GM23338 (cell line): Measurements from ENCODE around the gene RBPMS2. TPM values are rescaled to one million over a fixed set of nuclear protein-coding genes. Genes with fewer than 3 reads are reported as not detected.

Experiments
- ATAC-seq: fragments of 200-7000 bp; cut with Tn5 transposase; 3 replicates; pipeline ENCODE4 v1.9.1; 2020
- DNase-seq: peaks from one replicate; pipeline ENCODE4 v3.0.0-alpha.2; 2015; ENCODE audit warnings: low spot score
- H2AFZ ChIP-seq: fragments of 200-600 bp; sonication (generic); 2 replicates; pipeline ENCODE4 v1.8.0; 2016; ENCODE audit warnings: antibody characterized with exemption, mild to moderate bottlenecking, moderate library complexity
- H3F3A ChIP-seq: fragments of 200-600 bp; sonication (generic); replicated peaks from 2 replicates; pipeline ENCODE4 v1.8.0; 2017; ENCODE audit warnings: antibody characterized with exemption, mixed run types, low read depth
- H3K27ac ChIP-seq: fragments of 200-600 bp; sonication (generic); 2 replicates; pipeline ENCODE4 v1.6.1; 2016; ENCODE audit warnings: low read depth
- H3K27me3 ChIP-seq: fragments of 200-600 bp; sonication (generic); 2 replicates; pipeline ENCODE4 v1.8.0; 2016; ENCODE audit warnings: mild to moderate bottlenecking, mixed run types, moderate library complexity; ENCODE audit not compliant: insufficient read depth
- H3K36me3 ChIP-seq: fragments of 200-600 bp; sonication (generic); 2 replicates; pipeline ENCODE4 v1.8.0; 2016; ENCODE audit warnings: mild to moderate bottlenecking; ENCODE audit not compliant: insufficient read depth
- H3K4me1 ChIP-seq: fragments of 200-600 bp; sonication (generic); 2 replicates; pipeline ENCODE4 v1.8.0; 2016; ENCODE audit warnings: mild to moderate bottlenecking, moderate library complexity; ENCODE audit not compliant: insufficient read depth
- H3K4me2 ChIP-seq: fragments of 200-600 bp; sonication (generic); 2 replicates; pipeline ENCODE4 v1.7.1; 2017; ENCODE audit warnings: mixed run types
- H3K4me3 ChIP-seq: fragments of 200-600 bp; sonication (generic); 2 replicates; pipeline ENCODE4 v1.6.1; 2016; ENCODE audit warnings: mixed run types
- H3K79me2 ChIP-seq: fragments of 200-600 bp; sonication (generic); replicated peaks from 2 replicates; pipeline ENCODE4 v1.8.0; 2017; ENCODE audit warnings: mild to moderate bottlenecking; ENCODE audit not compliant: insufficient read depth
- H3K9me2 ChIP-seq: fragments of 200-600 bp; sonication (generic); 2 replicates; pipeline ENCODE4 v1.8.0; 2017; ENCODE audit not compliant: insufficient read depth
- H4K20me1 ChIP-seq: fragments of 200-600 bp; sonication (generic); replicated peaks from 2 replicates; pipeline ENCODE4 v1.8.0; 2017; ENCODE audit warnings: mild to moderate bottlenecking; ENCODE audit not compliant: insufficient read depth
- H3K27ac Mint-ChIP-seq: 2 replicates; pipeline ENCODE4 v1.8.0; 2020; ENCODE audit warnings: inconsistent platforms, mild to moderate bottlenecking, moderate library complexity, mixed read lengths
- H3K27me3 Mint-ChIP-seq: 3 replicates; pipeline ENCODE4 v1.8.0; 2022; ENCODE audit warnings: low read depth, mild to moderate bottlenecking, moderate library complexity, mixed read lengths, inconsistent platforms; ENCODE audit not compliant: insufficient read depth, poor library complexity
- H3K36me3 Mint-ChIP-seq: 3 replicates; pipeline ENCODE4 v1.8.0; 2021; ENCODE audit warnings: low read depth, mild to moderate bottlenecking, inconsistent platforms, moderate library complexity, mixed read lengths
- H3K4me1 Mint-ChIP-seq: 3 replicates; pipeline ENCODE4 v1.8.0; 2020; ENCODE audit warnings: mild to moderate bottlenecking, inconsistent platforms, mixed read lengths
- H3K4me3 Mint-ChIP-seq: 3 replicates; pipeline ENCODE4 v1.8.0; 2021; ENCODE audit warnings: moderate library complexity, mild to moderate bottlenecking, inconsistent platforms, mixed read lengths
- H3K9me3 Mint-ChIP-seq: 3 replicates; pipeline ENCODE4 v1.8.0; 2020; ENCODE audit warnings: moderate library complexity, mild to moderate bottlenecking, inconsistent platforms, mixed read lengths
- CREB1 ChIP-seq: fragments of 250-450 bp; sonication (Bioruptor Pico); IDR thresholded peaks from 2 replicates; pipeline ENCODE4 v1.5.0; 2020; ENCODE audit warnings: low read depth, mild to moderate bottlenecking, moderate library complexity
- CTCF ChIP-seq, 2 experiments: fragments of 200-600 bp in 1 of 2; sonication (generic) in 1 of 2; conservative IDR thresholded peaks; 2 replicates each; pipeline versions ENCODE4 v1.5.1 to v1.6.1; 2016 to 2017; ENCODE audit warnings: antibody characterized with exemption in 2 of 2, low read depth in 2 of 2, mild to moderate bottlenecking in 2 of 2, moderate library complexity in 1 of 2
- ETS1 ChIP-seq: IDR thresholded peaks from 2 replicates; pipeline ENCODE4 v1.6.1; 2016; ENCODE audit warnings: antibody characterized with exemption
- EZH2 ChIP-seq: fragments of 200-600 bp; sonication (generic); IDR thresholded peaks from one replicate; pipeline ENCODE4 v1.8.0; 2017; ENCODE audit warnings: antibody characterized with exemption, mild to moderate bottlenecking, low read depth; ENCODE audit not compliant: unreplicated experiment
- EZH2phosphoT487 ChIP-seq: fragments of 200-600 bp; sonication (generic); IDR thresholded peaks from one replicate; pipeline ENCODE4 v1.8.1; 2018; ENCODE audit warnings: antibody characterized with exemption; ENCODE audit not compliant: unreplicated experiment
- JUNB ChIP-seq: IDR thresholded peaks from one replicate; pipeline ENCODE4 v1.6.1; 2016; ENCODE audit warnings: antibody characterized with exemption; ENCODE audit not compliant: unreplicated experiment
- NANOG ChIP-seq: IDR thresholded peaks from 2 replicates; pipeline ENCODE4 v1.6.1; 2016; ENCODE audit warnings: antibody characterized with exemption, borderline replicate concordance
- POLR2AphosphoS5 ChIP-seq: IDR thresholded peaks from 2 replicates; pipeline ENCODE4 v1.6.1; 2016; ENCODE audit warnings: antibody characterized with exemption, low read depth
- REST ChIP-seq: IDR thresholded peaks from one replicate; pipeline ENCODE4 v1.6.1; 2018; ENCODE audit warnings: antibody characterized with exemption; ENCODE audit not compliant: unreplicated experiment
- STAT1 ChIP-seq: IDR thresholded peaks from one replicate; pipeline ENCODE4 v1.6.1; 2016; ENCODE audit warnings: antibody characterized with exemption; ENCODE audit not compliant: unreplicated experiment
- ZNF114 ChIP-seq: fragments of 250-450 bp; sonication (Bioruptor Pico); IDR thresholded peaks from 2 replicates; pipeline ENCODE4 v1.5.0; 2020; ENCODE audit warnings: mild to moderate bottlenecking, moderate library complexity
- ZNF331 ChIP-seq: fragments of 250-450 bp; sonication (Bioruptor Pico); IDR thresholded peaks from 2 replicates; pipeline ENCODE4 v1.5.0; 2020; ENCODE audit warnings: low read depth, mild to moderate bottlenecking, moderate library complexity
- ZNF462 ChIP-seq: fragments of 250-450 bp; sonication (Bioruptor Pico); IDR thresholded peaks from 2 replicates; pipeline ENCODE4 v1.5.0; 2020; ENCODE audit warnings: mild to moderate bottlenecking, moderate library complexity
- polyA plus RNA-seq: library from polyadenylated mRNA; unstranded; fragments of >200 nt; fragmentation: Nextera tagmentation; extraction: Ambion mirVana; gene quantifications from 2 replicates; pipeline ENCODE4 v1.2.1, GENCODE V29; 2016
- total RNA-seq: library from RNA; depleted of rRNA; stranded (reverse); fragments of >200 nt; shearing (Covaris generic); gene quantifications from 2 replicates; pipeline ENCODE4 v1.2.3, GENCODE V29; 2014

RBPMS2 gene
- total and polyA plus RNA-seq, 2 experiments from 2014 or later: 53.3 to 171 TPM

- TF ChIP-seq ZNF331 (CRISPR knock-in tag): no peak
- TF ChIP-seq POLR2AphosphoS5: no peak
- no peak for TF ChIP-seq ETS1
- no peak for TF ChIP-seq REST
- no peak for TF ChIP-seq EZH2phosphoT487
- TF ChIP-seq ZNF462: no peak
- no peak for TF ChIP-seq STAT1
- no peak for TF ChIP-seq CTCF (conservative IDR thresholded peaks at IDR 0.05; ENCODE audit: low read depth in 2 of 2)
- TF ChIP-seq JUNB: no peak
- no peak for TF ChIP-seq CREB1 (CRISPR knock-in tag)
- no peak for TF ChIP-seq EZH2
- TF ChIP-seq NANOG: no peak
- TF ChIP-seq ZNF114 (CRISPR knock-in tag): no peak
- DNase-seq (no peak), ATAC-seq (no peak)
- Histone ChIP-seq H3F3A (peaks cover 63% of the 10 kb centered on the region), H3K9me2 (no peaks in the 10 kb centered on the region), H3K27ac (peak overlapping the region; percentile 33; the same call in 1 of the 2 replicates), H2AFZ (no peak overlapping the region), H3K4me1 (peaks cover 44% of the 10 kb centered on the region), H3K36me3 (peaks cover 59% of the 10 kb centered on the region), H3K4me2 (no peak overlapping the region), H3K27me3 (no peaks in the 10 kb centered on the region), H3K79me2 (peaks cover 95% of the 10 kb centered on the region), H4K20me1 (peaks cover 90% of the 10 kb centered on the region), H3K4me3 (no peak overlapping the region)
- H3K27me3 Mint-ChIP-seq: peaks cover 19% of the 10 kb centered on the region
- peaks cover 92% of the 10 kb centered on the region for H3K36me3 Mint-ChIP-seq
- 0 out of 2 replicates have a peak overlapping the region, but pooled peaks have one; percentile 65 for H3K27ac Mint-ChIP-seq
- H3K9me3 Mint-ChIP-seq: no peaks in the 10 kb centered on the region
- H3K4me3 Mint-ChIP-seq: no peak overlapping the region
- peaks cover 78% of the 10 kb centered on the region for H3K4me1 Mint-ChIP-seq
These were observed 80.6 kb downstream of the RBPMS2 start for GRCh38 chr15:64694816-64695215.
